Left ventricle myocardium inferior (tissue), 1 donor: ENCODE results near the gene CASP6. TPM values are rescaled to one million over a fixed set of nuclear protein-coding genes. Genes with fewer than 3 reads are reported as not detected.

ENCODE experiments used
- DNase-seq: peaks from one replicate; pipeline ENCODE4 v3.0.0-alpha.2; 2020
- H3K27ac ChIP-seq: fragments of 200-600 bp; replicated peaks from 2 replicates; pipeline ENCODE4 v1.8.0; 2021
- H3K27me3 ChIP-seq: fragments of 200-600 bp; 2 replicates; pipeline ENCODE4 v1.8.0; 2021; ENCODE audit warnings: low read depth
- H3K36me3 ChIP-seq: fragments of 200-600 bp; 2 replicates; pipeline ENCODE4 v1.8.0; 2021
- H3K4me1 ChIP-seq: fragments of 200-600 bp; 2 replicates; pipeline ENCODE4 v1.8.0; 2021
- H3K4me3 ChIP-seq: fragments of 200-600 bp; 2 replicates; pipeline ENCODE4 v1.8.0; 2021; ENCODE audit warnings: mild to moderate bottlenecking, moderate library complexity
- H3K9me3 ChIP-seq: fragments of 200-600 bp; replicated peaks from 2 replicates; pipeline ENCODE4 v1.8.0; 2021
- intact Hi-C: fragments of 100-400 bp; cut with micrococcal nuclease; formaldehyde crosslinking; loops from one replicate; pipeline ENCODE4 v1.11.0; 2022
- total RNA-seq: library from RNA; stranded (reverse); fragmentation: NEBNext Ultra II Directional; extraction: Animal tissue kit (Norgen Biotek cat#: 25700); gene quantifications from one replicate; pipeline ENCODE4 v1.2.1, GENCODE V29; 2021
- TF ChIP-seq, protein P1 (sequence below): fragments of 200-600 bp; IDR thresholded peaks from 2 replicates; pipeline ENCODE4 v1.8.0; 2021; ENCODE audit warnings: antibody characterized with exemption, mild to moderate bottlenecking, borderline replicate concordance
- donor health status: DM: no; HTN: yes; CAD: no; lungs with severe emphysema.

CASP6 gene
- total RNA-seq, 1 donor from 2014 or later, result 6.0 TPM

DNA sequence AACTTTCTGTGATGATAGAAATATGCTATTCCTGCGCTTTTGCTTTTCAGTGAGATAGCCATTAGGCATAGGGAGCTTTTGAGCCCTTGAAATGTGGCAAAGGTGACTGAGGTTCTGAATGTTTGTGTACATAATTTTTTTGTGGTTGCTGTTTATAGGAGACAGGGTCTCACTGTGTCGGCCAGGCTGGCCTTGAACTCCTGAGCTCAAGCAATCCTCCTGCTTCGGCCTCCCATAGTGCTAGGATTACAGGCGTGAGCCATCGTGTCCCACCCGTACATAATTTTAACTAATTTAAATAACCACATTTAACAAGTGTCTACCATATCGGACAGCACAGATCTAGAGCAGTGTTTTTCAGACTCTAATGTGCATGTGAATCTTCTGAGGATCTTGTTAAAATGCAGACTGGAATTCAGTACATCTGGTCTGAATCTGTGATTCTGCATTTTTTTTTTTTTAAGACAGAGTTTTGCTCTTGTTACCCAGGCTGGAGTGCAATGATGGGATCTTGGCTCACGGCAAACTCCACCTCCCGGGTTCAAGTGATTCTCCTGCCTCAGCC, 45.3 kb downstream of the CASP6 start:
- Histone ChIP-seq H3K36me3 (no peaks in the 10 kb centered on the region), H3K9me3 (peaks cover 6% of the 10 kb centered on the region), H3K4me1 (no peaks in the 10 kb centered on the region), H3K4me3 (no peak overlapping the region), H3K27ac (no peak overlapping the region), H3K27me3 (no peaks in the 10 kb centered on the region)
- no peak for DNase-seq
- TF ChIP-seq, protein P1, sequence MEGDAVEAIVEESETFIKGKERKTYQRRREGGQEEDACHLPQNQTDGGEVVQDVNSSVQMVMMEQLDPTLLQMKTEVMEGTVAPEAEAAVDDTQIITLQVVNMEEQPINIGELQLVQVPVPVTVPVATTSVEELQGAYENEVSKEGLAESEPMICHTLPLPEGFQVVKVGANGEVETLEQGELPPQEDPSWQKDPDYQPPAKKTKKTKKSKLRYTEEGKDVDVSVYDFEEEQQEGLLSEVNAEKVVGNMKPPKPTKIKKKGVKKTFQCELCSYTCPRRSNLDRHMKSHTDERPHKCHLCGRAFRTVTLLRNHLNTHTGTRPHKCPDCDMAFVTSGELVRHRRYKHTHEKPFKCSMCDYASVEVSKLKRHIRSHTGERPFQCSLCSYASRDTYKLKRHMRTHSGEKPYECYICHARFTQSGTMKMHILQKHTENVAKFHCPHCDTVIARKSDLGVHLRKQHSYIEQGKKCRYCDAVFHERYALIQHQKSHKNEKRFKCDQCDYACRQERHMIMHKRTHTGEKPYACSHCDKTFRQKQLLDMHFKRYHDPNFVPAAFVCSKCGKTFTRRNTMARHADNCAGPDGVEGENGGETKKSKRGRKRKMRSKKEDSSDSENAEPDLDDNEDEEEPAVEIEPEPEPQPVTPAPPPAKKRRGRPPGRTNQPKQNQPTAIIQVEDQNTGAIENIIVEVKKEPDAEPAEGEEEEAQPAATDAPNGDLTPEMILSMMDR, result no peak
- intact Hi-C loops, result no loop called here

DNA sequence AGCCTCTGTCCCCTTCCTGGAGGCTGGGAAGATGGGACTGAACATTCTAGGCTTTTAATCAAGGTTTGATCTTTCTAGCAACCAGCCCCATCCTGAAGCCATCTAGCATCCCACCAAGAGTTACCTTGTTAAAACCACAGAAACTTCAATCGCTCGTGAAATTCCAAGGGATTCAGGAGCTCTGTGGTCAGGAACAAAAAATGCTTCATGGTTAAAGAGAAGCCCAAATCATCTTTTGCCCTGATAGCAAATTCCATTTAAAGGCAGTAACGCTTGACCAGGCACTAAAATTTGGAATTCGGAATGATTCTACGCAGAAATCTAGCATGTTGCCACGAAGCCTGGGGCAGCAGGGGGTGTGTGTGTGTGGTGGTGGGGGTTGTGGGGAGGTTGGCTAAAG, 47.8 kb downstream of the CASP6 start:
- H3K36me3 ChIP-seq, result no peaks in the 10 kb centered on the region
- no peak overlapping the region for H3K27ac ChIP-seq
- TF ChIP-seq, protein P1, result no peak
- no peaks in the 10 kb centered on the region for H3K4me1 ChIP-seq
- no peak for DNase-seq
- H3K9me3 ChIP-seq, result peaks cover 20% of the 10 kb centered on the region
- no peaks in the 10 kb centered on the region for H3K27me3 ChIP-seq
- H3K4me3 ChIP-seq, result no peak overlapping the region
- intact Hi-C loops, result no loop called here

DNA sequence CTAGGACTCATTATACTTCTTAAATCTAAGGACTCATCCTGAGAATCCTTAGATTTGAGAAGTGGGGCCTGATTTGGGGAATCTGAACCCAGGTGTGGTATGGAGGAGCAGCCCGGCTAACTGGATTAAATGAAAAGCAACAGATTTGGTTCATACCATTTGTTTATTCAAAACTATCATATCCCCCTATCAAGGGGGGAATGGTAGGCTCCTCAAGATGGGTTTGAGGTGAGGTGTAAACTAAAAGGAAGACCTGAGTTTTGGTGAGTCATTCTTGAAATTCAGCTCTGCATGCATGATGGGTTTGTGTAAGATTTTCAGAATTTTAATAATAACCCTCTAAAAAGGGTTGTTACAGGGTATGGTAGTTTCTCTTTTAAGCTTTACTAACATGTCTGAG, 53.4 kb downstream of the CASP6 start:
- H3K27ac ChIP-seq, result no peak overlapping the region
- TF ChIP-seq, protein P1, result no peak
- intact Hi-C loops, result no loop called here
- no peak for DNase-seq
- H3K36me3 ChIP-seq, result peaks cover 6% of the 10 kb centered on the region
- H3K4me3 ChIP-seq, result no peak overlapping the region
- H3K9me3 ChIP-seq, result peaks cover 33% of the 10 kb centered on the region
- H3K27me3 ChIP-seq, result no peaks in the 10 kb centered on the region
- H3K4me1 ChIP-seq, result no peaks in the 10 kb centered on the region

DNA sequence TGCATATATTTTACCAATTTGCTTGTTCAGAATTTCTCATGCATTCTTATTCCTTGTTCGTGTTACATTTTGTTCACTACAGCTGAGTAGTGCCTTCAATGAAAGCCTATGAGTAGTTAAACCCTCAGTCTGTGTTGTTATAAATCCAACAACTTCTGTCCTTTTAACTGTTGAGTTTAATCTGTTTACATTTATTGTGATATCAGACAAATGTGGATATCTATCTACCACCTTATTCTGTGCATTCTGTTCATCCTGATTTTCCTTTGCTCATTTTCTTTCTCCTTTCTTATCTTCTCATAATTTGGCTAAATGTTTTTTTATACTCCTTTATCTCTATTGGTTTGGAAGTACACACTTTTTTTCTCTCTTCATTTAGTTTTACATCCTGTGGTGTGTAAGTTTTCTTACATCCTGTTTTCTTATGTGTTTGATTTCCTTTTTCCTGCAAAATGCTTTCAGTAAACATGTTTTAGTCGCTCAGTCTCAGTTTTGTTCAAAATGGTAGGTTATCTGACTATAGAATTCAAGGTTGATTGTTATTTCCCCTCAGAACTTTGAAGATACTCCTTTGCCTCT, 54.2 kb downstream of the CASP6 start:
- intact Hi-C loops, result no loop called here
- DNase-seq, result no peak
- Histone ChIP-seq H3K36me3 (peaks cover 6% of the 10 kb centered on the region), H3K4me3 (no peak overlapping the region), H3K27me3 (no peaks in the 10 kb centered on the region), H3K27ac (no peak overlapping the region), H3K9me3 (peaks cover 33% of the 10 kb centered on the region), H3K4me1 (no peaks in the 10 kb centered on the region)
- TF ChIP-seq, protein P1, result no peak

DNA sequence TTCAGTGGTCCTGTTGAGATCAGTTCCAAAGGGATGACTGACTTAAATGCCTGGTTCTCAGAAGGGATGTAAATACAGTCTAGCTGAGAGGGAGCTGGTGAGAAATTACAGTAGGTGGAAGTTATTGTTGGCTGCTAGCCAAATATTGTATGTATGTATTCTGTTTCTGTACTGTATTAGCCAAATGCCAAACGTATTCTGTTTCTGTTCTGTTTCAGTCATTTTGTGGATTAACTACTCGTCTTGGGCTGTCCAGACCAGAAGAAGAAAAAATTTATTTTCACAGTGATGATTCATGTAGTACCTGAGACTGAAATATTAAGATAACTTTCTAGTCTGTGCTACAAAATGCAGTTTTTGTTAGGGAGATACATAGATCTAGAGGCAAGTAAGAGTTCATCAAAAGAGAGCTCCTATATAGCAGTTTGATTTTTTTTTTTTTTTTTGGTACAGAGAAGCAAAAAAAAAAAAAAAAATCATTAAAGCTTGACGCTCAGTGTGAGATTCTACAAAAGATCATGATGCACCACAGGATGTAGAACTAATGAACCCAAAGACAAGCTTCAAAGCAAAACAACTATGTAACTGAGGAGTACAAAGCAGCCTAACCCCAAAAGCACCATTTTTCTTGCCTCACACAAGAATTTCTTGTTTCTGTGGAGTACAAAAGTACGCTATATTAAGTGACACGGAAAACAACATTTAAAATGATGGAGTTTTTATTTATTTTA, 54.8 kb downstream of the CASP6 start:
- no peak overlapping the region for H3K4me3 ChIP-seq
- H3K36me3 ChIP-seq, result peaks cover 6% of the 10 kb centered on the region
- intact Hi-C loops, result no loop called here
- TF ChIP-seq, protein P1, result no peak
- no peaks in the 10 kb centered on the region for H3K4me1 ChIP-seq
- H3K27me3 ChIP-seq, result no peaks in the 10 kb centered on the region
- DNase-seq, result no peak
- peaks cover 32% of the 10 kb centered on the region for H3K9me3 ChIP-seq
- H3K27ac ChIP-seq, result no peak overlapping the region
